ENCODE measurements around the gene RHOXF2. TPM values are rescaled to one million over a fixed set of nuclear protein-coding genes. Genes with fewer than 3 reads are reported as not detected.

RHOXF2 gene
- total and polyA plus RNA-seq, 9 of the 15 experiments (the other 6 are each of a cell fraction or from before 2014, with no cell fraction given) = 36.0 to 200 (median 141) TPM

DNA sequence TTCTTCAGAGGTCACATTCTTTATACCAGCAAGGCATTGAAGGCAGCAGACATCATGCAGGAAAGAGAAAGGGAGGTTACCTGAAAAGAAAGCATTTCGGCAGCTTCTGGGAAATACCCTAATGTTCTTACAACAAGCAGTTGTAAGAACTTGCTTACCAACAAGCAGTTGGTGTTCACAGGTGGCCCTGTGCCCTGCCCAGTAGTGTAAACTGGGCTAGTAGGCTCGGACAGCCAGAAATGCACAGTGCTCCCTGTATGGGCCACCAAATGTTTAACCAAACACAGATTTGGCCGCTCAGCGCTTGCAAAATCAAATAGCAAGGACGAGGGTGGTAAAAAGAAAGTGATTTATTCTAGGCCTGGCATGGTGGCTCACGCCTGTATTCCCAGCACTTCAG lies 22.3 kb upstream of the RHOXF2 start:
- ATAC-seq (no peak), FAIRE-seq (no peak), DNase-seq (ENCODE audit: extremely low read depth in 1 of 4, low spot score in 3 of 4) (no peak)
- H2AFZ ChIP-seq (ENCODE audit: low read depth, low read length) = no peak overlapping the region
- no peak overlapping the region for H3K4me2 ChIP-seq (ENCODE audit: insufficient read depth, low read length)
- no peaks in the 10 kb centered on the region for H3K9me3 ChIP-seq (replicated peaks; ENCODE audit: control insufficient read depth, insufficient read depth, low read depth, low read length)
- WGBS (ENCODE audit: insufficient coverage, low coverage, missing lambda C conversion rate) = 47% methylated on average over 6 of the region's 6 CpGs
- no peaks in the 10 kb centered on the region for H3K79me2 ChIP-seq (ENCODE audit: control insufficient read depth, insufficient read depth, low read length)
- no TSS peak for BruUV-seq (replicated peaks)
- no peaks in the 10 kb centered on the region for H3K27me3 ChIP-seq (ENCODE audit: control insufficient read depth in 2 of 2, insufficient read depth in 2 of 2, low read length in 2 of 2)
- H3K9me1 ChIP-seq (ENCODE audit: control insufficient read depth, insufficient read depth, low read length) = no peaks in the 10 kb centered on the region
- in situ Hi-C loops (cut with MboI) (no loop called here), intact Hi-C loops (cut with micrococcal nuclease) (no loop called here)
- H3K36me3 ChIP-seq (ENCODE audit: control insufficient read depth, insufficient read depth, low read length) = no peaks in the 10 kb centered on the region
- H3K4me3 ChIP-seq = no peak overlapping the region
- H3K4me1 ChIP-seq (replicated peaks in 1 of 2; ENCODE audit: control insufficient read depth in 2 of 2, insufficient read depth in 2 of 2, low read length in 2 of 2) = no peaks in the 10 kb centered on the region
- H4K20me1 ChIP-seq (replicated peaks; ENCODE audit: control insufficient read depth, insufficient read depth, low read length) = no peaks in the 10 kb centered on the region
- H3K9ac ChIP-seq (ENCODE audit: insufficient read depth in 1 of 2, low read depth in 2 of 2, low read length in 2 of 2) = no peak overlapping the region
- no peak overlapping the region for H3K27ac ChIP-seq (ENCODE audit: extremely low read depth, low read depth, low read length)
- ChIA-PET POLR2A (no interaction called here), CTCF (ENCODE audit: low intra/inter-chr PET ratio) (no interaction called here)
- TF ChIP-seq, protein P1, sequence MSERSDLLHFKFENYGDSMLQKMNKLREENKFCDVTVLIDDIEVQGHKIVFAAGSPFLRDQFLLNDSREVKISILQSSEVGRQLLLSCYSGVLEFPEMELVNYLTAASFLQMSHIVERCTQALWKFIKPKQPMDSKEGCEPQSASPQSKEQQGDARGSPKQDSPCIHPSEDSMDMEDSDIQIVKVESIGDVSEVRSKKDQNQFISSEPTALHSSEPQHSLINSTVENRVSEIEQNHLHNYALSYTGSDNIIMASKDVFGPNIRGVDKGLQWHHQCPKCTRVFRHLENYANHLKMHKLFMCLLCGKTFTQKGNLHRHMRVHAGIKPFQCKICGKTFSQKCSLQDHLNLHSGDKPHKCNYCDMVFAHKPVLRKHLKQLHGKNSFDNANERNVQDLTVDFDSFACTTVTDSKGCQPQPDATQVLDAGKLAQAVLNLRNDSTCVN (CRISPR knock-in tag; IDR thresholded peaks at IDR 0.05) = no peak
- TF ChIP-seq, protein P2, sequence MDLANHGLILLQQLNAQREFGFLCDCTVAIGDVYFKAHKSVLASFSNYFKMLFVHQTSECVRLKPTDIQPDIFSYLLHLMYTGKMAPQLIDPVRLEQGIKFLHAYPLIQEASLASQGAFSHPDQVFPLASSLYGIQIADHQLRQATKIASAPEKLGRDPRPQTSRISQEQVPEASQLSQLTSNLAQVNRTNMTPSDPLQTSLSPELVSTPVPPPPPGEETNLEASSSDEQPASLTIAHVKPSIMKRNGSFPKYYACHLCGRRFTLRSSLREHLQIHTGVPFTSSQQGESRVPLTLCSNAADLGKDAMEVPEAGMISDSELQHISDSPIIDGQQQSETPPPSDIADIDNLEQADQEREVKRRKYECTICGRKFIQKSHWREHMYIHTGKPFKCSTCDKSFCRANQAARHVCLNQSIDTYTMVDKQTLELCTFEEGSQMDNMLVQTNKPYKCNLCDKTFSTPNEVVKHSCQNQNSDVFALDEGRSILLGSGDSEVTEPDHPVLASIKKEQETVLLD (IDR thresholded peaks at IDR 0.05) = no peak
- no peak for TF ChIP-seq ZNF830 (CRISPR knock-in tag; IDR thresholded peaks at IDR 0.05)
- TF ChIP-seq, protein P3, sequence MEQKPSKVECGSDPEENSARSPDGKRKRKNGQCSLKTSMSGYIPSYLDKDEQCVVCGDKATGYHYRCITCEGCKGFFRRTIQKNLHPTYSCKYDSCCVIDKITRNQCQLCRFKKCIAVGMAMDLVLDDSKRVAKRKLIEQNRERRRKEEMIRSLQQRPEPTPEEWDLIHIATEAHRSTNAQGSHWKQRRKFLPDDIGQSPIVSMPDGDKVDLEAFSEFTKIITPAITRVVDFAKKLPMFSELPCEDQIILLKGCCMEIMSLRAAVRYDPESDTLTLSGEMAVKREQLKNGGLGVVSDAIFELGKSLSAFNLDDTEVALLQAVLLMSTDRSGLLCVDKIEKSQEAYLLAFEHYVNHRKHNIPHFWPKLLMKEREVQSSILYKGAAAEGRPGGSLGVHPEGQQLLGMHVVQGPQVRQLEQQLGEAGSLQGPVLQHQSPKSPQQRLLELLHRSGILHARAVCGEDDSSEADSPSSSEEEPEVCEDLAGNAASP (IDR thresholded peaks at IDR 0.05) = no peak
- TF ChIP-seq, protein P4, sequence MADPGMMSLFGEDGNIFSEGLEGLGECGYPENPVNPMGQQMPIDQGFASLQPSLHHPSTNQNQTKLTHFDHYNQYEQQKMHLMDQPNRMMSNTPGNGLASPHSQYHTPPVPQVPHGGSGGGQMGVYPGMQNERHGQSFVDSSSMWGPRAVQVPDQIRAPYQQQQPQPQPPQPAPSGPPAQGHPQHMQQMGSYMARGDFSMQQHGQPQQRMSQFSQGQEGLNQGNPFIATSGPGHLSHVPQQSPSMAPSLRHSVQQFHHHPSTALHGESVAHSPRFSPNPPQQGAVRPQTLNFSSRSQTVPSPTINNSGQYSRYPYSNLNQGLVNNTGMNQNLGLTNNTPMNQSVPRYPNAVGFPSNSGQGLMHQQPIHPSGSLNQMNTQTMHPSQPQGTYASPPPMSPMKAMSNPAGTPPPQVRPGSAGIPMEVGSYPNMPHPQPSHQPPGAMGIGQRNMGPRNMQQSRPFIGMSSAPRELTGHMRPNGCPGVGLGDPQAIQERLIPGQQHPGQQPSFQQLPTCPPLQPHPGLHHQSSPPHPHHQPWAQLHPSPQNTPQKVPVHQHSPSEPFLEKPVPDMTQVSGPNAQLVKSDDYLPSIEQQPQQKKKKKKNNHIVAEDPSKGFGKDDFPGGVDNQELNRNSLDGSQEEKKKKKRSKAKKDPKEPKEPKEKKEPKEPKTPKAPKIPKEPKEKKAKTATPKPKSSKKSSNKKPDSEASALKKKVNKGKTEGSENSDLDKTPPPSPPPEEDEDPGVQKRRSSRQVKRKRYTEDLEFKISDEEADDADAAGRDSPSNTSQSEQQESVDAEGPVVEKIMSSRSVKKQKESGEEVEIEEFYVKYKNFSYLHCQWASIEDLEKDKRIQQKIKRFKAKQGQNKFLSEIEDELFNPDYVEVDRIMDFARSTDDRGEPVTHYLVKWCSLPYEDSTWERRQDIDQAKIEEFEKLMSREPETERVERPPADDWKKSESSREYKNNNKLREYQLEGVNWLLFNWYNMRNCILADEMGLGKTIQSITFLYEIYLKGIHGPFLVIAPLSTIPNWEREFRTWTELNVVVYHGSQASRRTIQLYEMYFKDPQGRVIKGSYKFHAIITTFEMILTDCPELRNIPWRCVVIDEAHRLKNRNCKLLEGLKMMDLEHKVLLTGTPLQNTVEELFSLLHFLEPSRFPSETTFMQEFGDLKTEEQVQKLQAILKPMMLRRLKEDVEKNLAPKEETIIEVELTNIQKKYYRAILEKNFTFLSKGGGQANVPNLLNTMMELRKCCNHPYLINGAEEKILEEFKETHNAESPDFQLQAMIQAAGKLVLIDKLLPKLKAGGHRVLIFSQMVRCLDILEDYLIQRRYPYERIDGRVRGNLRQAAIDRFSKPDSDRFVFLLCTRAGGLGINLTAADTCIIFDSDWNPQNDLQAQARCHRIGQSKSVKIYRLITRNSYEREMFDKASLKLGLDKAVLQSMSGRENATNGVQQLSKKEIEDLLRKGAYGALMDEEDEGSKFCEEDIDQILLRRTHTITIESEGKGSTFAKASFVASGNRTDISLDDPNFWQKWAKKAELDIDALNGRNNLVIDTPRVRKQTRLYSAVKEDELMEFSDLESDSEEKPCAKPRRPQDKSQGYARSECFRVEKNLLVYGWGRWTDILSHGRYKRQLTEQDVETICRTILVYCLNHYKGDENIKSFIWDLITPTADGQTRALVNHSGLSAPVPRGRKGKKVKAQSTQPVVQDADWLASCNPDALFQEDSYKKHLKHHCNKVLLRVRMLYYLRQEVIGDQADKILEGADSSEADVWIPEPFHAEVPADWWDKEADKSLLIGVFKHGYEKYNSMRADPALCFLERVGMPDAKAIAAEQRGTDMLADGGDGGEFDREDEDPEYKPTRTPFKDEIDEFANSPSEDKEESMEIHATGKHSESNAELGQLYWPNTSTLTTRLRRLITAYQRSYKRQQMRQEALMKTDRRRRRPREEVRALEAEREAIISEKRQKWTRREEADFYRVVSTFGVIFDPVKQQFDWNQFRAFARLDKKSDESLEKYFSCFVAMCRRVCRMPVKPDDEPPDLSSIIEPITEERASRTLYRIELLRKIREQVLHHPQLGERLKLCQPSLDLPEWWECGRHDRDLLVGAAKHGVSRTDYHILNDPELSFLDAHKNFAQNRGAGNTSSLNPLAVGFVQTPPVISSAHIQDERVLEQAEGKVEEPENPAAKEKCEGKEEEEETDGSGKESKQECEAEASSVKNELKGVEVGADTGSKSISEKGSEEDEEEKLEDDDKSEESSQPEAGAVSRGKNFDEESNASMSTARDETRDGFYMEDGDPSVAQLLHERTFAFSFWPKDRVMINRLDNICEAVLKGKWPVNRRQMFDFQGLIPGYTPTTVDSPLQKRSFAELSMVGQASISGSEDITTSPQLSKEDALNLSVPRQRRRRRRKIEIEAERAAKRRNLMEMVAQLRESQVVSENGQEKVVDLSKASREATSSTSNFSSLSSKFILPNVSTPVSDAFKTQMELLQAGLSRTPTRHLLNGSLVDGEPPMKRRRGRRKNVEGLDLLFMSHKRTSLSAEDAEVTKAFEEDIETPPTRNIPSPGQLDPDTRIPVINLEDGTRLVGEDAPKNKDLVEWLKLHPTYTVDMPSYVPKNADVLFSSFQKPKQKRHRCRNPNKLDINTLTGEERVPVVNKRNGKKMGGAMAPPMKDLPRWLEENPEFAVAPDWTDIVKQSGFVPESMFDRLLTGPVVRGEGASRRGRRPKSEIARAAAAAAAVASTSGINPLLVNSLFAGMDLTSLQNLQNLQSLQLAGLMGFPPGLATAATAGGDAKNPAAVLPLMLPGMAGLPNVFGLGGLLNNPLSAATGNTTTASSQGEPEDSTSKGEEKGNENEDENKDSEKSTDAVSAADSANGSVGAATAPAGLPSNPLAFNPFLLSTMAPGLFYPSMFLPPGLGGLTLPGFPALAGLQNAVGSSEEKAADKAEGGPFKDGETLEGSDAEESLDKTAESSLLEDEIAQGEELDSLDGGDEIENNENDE (IDR thresholded peaks at IDR 0.05; ENCODE audit: low read depth, low read length) = no peak
